ENCODE measurements around the gene FCHO2. TPM values are rescaled to one million over a fixed set of nuclear protein-coding genes. Genes with fewer than 3 reads are reported as not detected.

FCHO2 gene
- total and polyA plus RNA-seq, 9 donors = 12.1 to 34.4 (median 26.0) TPM

GRCh38 chr5:72936893-72937292 lies 18.9 kb upstream of the FCHO2 start:
- Histone ChIP-seq H3K27ac (no peak overlapping the region), H3K9me3 (no peaks in the 10 kb centered on the region), H3K27me3 (no peaks in the 10 kb centered on the region), H3K36me3 (no peaks in the 10 kb centered on the region), H3K4me3 (no peak overlapping the region), H3K4me1 (ENCODE audit: insufficient read depth) (no peaks in the 10 kb centered on the region)
- intact Hi-C loops (cut with DNase I) = no loop called here
- WGBS, 3 donors = 60 to 77% (median 68%) methylated on average over 4 of the region's 4 CpGs
- TF ChIP-seq EP300 (IDR thresholded peaks at IDR 0.05) (no peak), POLR2A (IDR thresholded peaks at IDR 0.05) (no peak)
- TF ChIP-seq, protein P1, sequence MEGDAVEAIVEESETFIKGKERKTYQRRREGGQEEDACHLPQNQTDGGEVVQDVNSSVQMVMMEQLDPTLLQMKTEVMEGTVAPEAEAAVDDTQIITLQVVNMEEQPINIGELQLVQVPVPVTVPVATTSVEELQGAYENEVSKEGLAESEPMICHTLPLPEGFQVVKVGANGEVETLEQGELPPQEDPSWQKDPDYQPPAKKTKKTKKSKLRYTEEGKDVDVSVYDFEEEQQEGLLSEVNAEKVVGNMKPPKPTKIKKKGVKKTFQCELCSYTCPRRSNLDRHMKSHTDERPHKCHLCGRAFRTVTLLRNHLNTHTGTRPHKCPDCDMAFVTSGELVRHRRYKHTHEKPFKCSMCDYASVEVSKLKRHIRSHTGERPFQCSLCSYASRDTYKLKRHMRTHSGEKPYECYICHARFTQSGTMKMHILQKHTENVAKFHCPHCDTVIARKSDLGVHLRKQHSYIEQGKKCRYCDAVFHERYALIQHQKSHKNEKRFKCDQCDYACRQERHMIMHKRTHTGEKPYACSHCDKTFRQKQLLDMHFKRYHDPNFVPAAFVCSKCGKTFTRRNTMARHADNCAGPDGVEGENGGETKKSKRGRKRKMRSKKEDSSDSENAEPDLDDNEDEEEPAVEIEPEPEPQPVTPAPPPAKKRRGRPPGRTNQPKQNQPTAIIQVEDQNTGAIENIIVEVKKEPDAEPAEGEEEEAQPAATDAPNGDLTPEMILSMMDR (IDR thresholded peaks at IDR 0.05) = no peak
- no peak for DNase-seq

DNA sequence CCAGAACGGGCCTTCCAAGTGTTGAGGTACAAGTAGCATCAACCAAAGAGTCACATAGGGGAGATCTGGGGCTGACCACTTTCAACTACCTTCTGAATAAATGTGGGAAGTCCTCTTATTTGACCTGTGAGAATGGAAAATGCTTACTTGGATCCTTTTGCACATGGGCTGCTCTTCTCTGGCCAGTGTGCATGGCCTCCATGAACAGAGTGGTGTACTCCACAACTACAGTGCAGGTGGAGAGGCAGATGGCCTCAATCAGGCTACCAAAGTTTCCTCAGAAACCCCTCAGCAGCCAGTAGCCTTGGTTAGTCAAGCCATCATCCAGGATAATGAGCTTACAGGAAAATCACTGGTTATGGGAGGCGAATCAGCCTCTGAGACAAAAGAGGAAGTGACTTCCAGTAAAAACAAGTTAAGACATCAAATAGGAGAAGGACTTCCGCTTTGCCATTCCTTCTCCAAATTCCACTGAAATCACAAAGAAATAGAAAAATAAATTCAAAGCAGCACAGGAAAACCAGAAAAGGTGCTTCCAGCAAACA lies 18.3 kb upstream of the FCHO2 start:
- Histone ChIP-seq H3K27me3 (no peaks in the 10 kb centered on the region), H3K27ac (no peak overlapping the region), H3K36me3 (no peaks in the 10 kb centered on the region), H3K4me3 (no peak overlapping the region), H3K4me1 (ENCODE audit: insufficient read depth) (no peaks in the 10 kb centered on the region), H3K9me3 (no peaks in the 10 kb centered on the region)
- DNase-seq = no peak
- intact Hi-C loops (cut with DNase I) = no loop called here
- 81 to 91% (median 90%) methylated on average over 3 of the region's 3 CpGs for WGBS, 3 donors
- TF ChIP-seq, protein P1 (IDR thresholded peaks at IDR 0.05) = no peak
- TF ChIP-seq EP300 (IDR thresholded peaks at IDR 0.05) (no peak), POLR2A (IDR thresholded peaks at IDR 0.05) (no peak)

DNA sequence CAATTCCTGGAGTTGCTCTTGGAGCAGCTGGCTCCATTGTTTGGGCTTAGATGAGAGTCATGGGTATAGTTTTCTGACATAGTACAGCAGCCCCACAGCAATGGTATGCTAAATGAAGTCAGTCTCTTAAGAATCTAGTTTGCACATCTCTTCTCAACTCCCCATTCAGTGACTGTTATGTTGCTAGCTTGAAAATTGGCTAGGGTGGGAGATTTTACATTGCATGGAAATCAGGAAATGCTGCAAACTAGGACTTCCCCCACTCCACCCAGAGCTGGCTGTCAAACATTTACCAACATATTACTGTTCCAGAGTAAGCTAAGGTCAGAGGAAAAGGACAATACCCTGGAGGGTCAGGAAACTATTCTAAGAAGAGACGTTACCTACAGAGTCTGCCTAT lies 17.6 kb upstream of the FCHO2 start:
- TF ChIP-seq, protein P1 (IDR thresholded peaks at IDR 0.05) = no peak
- TF ChIP-seq EP300 (IDR thresholded peaks at IDR 0.05) (no peak), POLR2A (IDR thresholded peaks at IDR 0.05) (no peak)
- DNase-seq = no peak
- Histone ChIP-seq H3K36me3 (no peaks in the 10 kb centered on the region), H3K9me3 (no peaks in the 10 kb centered on the region), H3K27me3 (no peaks in the 10 kb centered on the region), H3K27ac (no peak overlapping the region), H3K4me1 (ENCODE audit: insufficient read depth) (no peaks in the 10 kb centered on the region), H3K4me3 (no peak overlapping the region)
- 39 to 48% (median 44%) methylated on average over 1 of the region's 1 CpG for WGBS, 3 donors
- intact Hi-C loops (cut with DNase I) = no loop called here

DNA sequence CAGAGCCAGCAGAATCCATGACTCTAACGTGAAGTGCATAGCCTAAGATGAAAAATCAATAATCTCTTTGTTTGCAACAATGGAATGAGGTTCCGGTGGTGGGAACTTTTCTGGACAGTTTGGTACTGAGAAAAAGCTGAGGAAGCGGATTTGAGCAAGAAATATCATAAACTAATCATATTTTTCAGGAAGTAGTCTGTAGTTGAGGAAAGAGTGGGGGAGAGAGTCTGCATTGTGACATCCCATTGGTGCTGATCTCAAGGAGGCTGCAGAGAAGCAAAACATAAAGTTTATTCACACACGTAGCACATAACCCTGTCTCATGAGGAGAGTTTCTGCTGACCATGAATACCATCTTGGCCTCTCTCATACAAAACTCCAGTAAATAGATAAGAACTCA lies 15.8 kb upstream of the FCHO2 start:
- H3K36me3 ChIP-seq = no peaks in the 10 kb centered on the region
- H3K27me3 ChIP-seq = no peaks in the 10 kb centered on the region
- intact Hi-C loops (cut with DNase I) = no loop called here
- DNase-seq = no peak
- WGBS, 3 donors = 34 to 55% (median 39%) methylated on average over 4 of the region's 4 CpGs
- TF ChIP-seq EP300 (IDR thresholded peaks at IDR 0.05) = no peak
- TF ChIP-seq, protein P1 (IDR thresholded peaks at IDR 0.05) = no peak
- TF ChIP-seq POLR2A (IDR thresholded peaks at IDR 0.05) = no peak
- no peak overlapping the region for H3K4me3 ChIP-seq
- no peaks in the 10 kb centered on the region for H3K9me3 ChIP-seq
- no peak overlapping the region for H3K27ac ChIP-seq
- no peaks in the 10 kb centered on the region for H3K4me1 ChIP-seq (ENCODE audit: insufficient read depth)
